Fibroblast of mammary gland (primary cell): ENCODE data around the gene PDGFA.

Experiments
- DNase-seq: peaks from one replicate; pipeline ENCODE4 v3.0.0-alpha.2; 2010; ENCODE audit warnings: low read depth
- H3K4me3 ChIP-seq: 2 replicates; pipeline ENCODE4 v1.5.1; 2011; ENCODE audit warnings: low read depth, mild to moderate bottlenecking, low read length, moderate library complexity; ENCODE audit not compliant: control insufficient read depth
- CTCF ChIP-seq: conservative IDR thresholded peaks from 2 replicates; pipeline ENCODE4 v1.5.1; 2011; ENCODE audit warnings: low read depth, low read length, inconsistent platforms; ENCODE audit not compliant: control insufficient read depth, insufficient read depth

Gene PDGFA

GRCh38 chr7:461117-461452 lies 58.6 kb downstream of the PDGFA start:
- TF ChIP-seq CTCF = no peak
- no peak overlapping the region for H3K4me3 ChIP-seq
- no peak for DNase-seq

- TF ChIP-seq CTCF = no peak
- H3K4me3 ChIP-seq = no peak overlapping the region
- peak; percentile 47 for DNase-seq
Observed at GRCh38 chr7:460374-461116, 59.1 kb downstream of the PDGFA start.

DNA sequence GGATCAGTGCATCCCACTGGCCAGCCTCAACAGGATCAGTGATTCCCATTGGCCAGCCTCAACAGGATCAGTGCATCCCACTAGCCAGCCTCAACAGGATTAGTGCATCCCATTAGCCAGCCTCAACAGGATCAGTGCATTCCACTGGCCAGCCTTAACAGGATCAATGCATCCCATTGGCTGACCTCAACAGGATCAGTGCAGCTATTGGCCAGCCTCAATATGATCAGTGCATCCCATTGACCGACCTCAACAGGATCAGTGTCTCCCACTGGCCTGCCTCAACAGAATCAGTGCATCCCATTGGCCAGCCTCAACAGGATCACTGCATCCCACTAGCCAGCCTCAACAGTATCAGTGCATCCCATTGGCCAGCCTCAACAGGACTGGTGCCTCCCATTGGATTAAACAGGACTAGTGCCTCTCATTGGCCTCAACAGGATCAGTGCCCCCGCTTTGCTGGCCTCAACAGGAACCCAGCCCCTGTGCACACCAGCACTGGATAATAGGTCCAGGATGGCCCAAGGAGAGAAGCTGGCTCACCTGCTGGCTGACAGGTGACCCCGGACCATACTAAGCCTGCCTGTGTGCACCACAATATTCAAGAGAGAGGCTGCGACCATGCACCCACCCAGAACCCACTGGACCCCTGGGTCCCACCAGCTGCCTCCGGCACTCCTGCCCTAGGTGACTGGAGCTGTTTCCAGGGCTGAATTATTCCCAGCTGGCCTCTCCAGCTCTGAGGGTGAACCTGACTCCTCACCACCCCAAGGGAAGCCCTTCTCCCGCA lies 59.9 kb downstream of the PDGFA start:
- no peak overlapping the region for H3K4me3 ChIP-seq
- DNase-seq = no peak
- TF ChIP-seq CTCF = no peak

GRCh38 chr7:458511-459245 lies 61.0 kb downstream of the PDGFA start:
- H3K4me3 ChIP-seq = no peak overlapping the region
- no peak for TF ChIP-seq CTCF
- no peak for DNase-seq

DNA sequence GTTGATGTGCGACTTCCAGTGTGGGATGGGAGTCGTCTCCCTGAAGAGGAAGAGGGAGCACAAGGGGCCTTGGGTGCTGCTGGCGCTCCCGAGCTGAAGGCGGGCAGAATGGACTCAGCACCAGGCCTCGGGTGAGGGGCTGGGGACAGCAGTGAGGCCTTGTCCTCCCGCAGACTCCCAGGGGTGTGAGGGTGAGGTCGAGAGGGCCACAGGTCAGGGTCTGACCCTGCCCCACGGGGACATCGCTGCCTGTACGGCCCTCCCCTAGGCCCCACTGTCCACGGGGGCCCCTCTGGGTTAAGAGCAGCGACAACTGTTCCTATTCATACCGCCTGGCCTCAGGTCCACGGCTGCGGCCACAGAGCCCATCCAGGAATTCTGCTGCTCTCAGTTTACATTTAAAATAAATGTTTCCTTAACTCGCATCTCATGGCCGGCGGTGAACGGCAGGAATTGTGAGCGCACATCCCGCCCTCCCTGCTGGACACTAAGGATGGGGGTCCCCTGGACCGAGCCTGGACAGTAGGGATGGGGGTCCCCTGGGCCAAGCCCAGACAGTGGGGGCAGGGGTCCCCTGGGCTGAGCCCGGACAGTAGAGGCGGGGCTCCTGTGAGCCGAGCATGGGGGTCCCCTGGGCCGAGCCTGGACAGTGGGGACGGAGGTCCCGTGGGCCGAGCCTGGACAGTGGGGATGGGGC lies 61.7 kb downstream of the PDGFA start:
- no peak overlapping the region for H3K4me3 ChIP-seq
- no peak for TF ChIP-seq CTCF
- DNase-seq = no peak
